ENCODE measurements around the gene ELAC1. TPM values are rescaled to one million over a fixed set of nuclear protein-coding genes. Genes with fewer than 3 reads are reported as not detected.

ELAC1 gene
- total and polyA plus RNA-seq, 2 of the 8 experiments (the other 6 are each of a cell fraction or from before 2014, with no cell fraction given), result 2.3 to 3.4 TPM

GRCh38 chr18:51011709-51012108, 43.9 kb downstream of the ELAC1 start (continued):
- no peak for TF ChIP-seq USF2 (IDR thresholded peaks at IDR 0.05; ENCODE audit: low read length)

All from H1 (cell line).